IMR-90 (cell line): ENCODE results near the gene SLC7A7. TPM values are rescaled to one million over a fixed set of nuclear protein-coding genes. Genes with fewer than 3 reads are reported as not detected.
"Not testable (repeated sequence)": the region's sequence is repeated elsewhere in the genome, so short reads cannot be mapped to it uniquely, and the experiment has no call there.

ENCODE experiments used
- ATAC-seq: fragments of 200-7000 bp; cut with Tn5 transposase; 2 replicates; pipeline ENCODE4 v1.9.1; 2020; ENCODE audit warnings: low read depth, mild to moderate bottlenecking, moderate library complexity
- BruUV-seq: library from RNA; stranded (reverse); fragments of 400-500 nt; replicated peaks from 2 replicates; lab custom pipeline; 2021; lab: Mats Ljungman, UMichigan
- CTCF ChIA-PET: fragments of 300-600 bp; formaldehyde crosslinking; extraction: SDS; loops from one replicate; lab custom pipeline; 2021; ENCODE audit warnings: antibody characterized with exemption; lab: Yijun Ruan, JAX
- POLR2A ChIA-PET: fragments of 300-600 bp; sonication (Branson Sonifier 250); formaldehyde crosslinking; loops from one replicate; lab custom pipeline; 2022; ENCODE audit warnings: antibody characterized with exemption; ENCODE audit not compliant: unreplicated experiment; lab: Charles Lee
- DNase-seq: peaks from one replicate; pipeline ENCODE4 v3.0.0; 2013
- H2AFZ ChIP-seq: replicated peaks from 2 replicates; pipeline ENCODE3; 2013; ENCODE audit warnings: low read length, mild to moderate bottlenecking; ENCODE audit not compliant: poor library complexity
- H2AK5ac ChIP-seq: 2 replicates; pipeline ENCODE4 v1.6.1; 2013; ENCODE audit warnings: low read depth, low read length, inconsistent platforms
- H2AK9ac ChIP-seq: replicated peaks from 2 replicates; pipeline ENCODE3; 2013; ENCODE audit warnings: mild to moderate bottlenecking, low read depth, low read length, moderate library complexity; ENCODE audit not compliant: poor library complexity
- H2BK120ac ChIP-seq: 2 replicates; pipeline ENCODE4 v1.6.1; 2013; ENCODE audit warnings: low read depth, low read length, inconsistent platforms
- H2BK15ac ChIP-seq: 3 replicates; pipeline ENCODE4 v1.6.1; 2013; ENCODE audit warnings: low read depth, low read length, inconsistent platforms
- H2BK20ac ChIP-seq: 2 replicates; pipeline ENCODE4 v1.6.1; 2013; ENCODE audit warnings: low read depth, mild to moderate bottlenecking, inconsistent platforms, low read length, moderate library complexity
- H2BK5ac ChIP-seq: 2 replicates; pipeline ENCODE4 v1.6.1; 2013; ENCODE audit warnings: mild to moderate bottlenecking, low read depth, low read length, inconsistent platforms; ENCODE audit not compliant: poor library complexity, severe bottlenecking
- H3K14ac ChIP-seq: replicated peaks from 2 replicates; pipeline ENCODE4 v1.6.1; 2013; ENCODE audit warnings: low read depth, low read length, inconsistent platforms
- H3K18ac ChIP-seq: 2 replicates; pipeline ENCODE4 v1.6.1; 2013; ENCODE audit warnings: low read depth, low read length, control low read depth
- H3K23ac ChIP-seq: 2 replicates; pipeline ENCODE4 v1.6.1; 2013; ENCODE audit warnings: low read depth, low read length, inconsistent platforms
- H3K27ac ChIP-seq: 2 replicates; pipeline ENCODE4 v1.5.1; 2013; ENCODE audit warnings: mild to moderate bottlenecking, control low read depth, low read length; ENCODE audit not compliant: insufficient read depth
- H3K27me3 ChIP-seq: 2 replicates; pipeline ENCODE4 v1.6.1; 2013; ENCODE audit warnings: low read length; ENCODE audit not compliant: control insufficient read depth, insufficient read depth
- H3K36me3 ChIP-seq: 2 replicates; pipeline ENCODE4 v1.6.1; 2013; ENCODE audit warnings: low read length, mixed read lengths; ENCODE audit not compliant: control insufficient read depth, insufficient read depth
- H3K4ac ChIP-seq: 2 replicates; pipeline ENCODE4 v1.6.1; 2013; ENCODE audit warnings: low read depth, low read length, inconsistent platforms
- H3K4me1 ChIP-seq: 2 replicates; pipeline ENCODE4 v1.6.1; 2013; ENCODE audit warnings: low read length, mixed read lengths; ENCODE audit not compliant: control insufficient read depth, insufficient read depth
- H3K4me2 ChIP-seq: 2 replicates; pipeline ENCODE4 v1.6.1; 2013; ENCODE audit warnings: low read depth, mild to moderate bottlenecking, control low read depth, low read length, moderate library complexity
- H3K4me3 ChIP-seq: 2 replicates; pipeline ENCODE4 v1.5.1; 2013; ENCODE audit warnings: low read depth, mild to moderate bottlenecking, control low read depth, low read length, moderate library complexity; ENCODE audit not compliant: insufficient read depth
- H3K56ac ChIP-seq: 2 replicates; pipeline ENCODE4 v1.6.1; 2013; ENCODE audit warnings: low read length, inconsistent platforms; ENCODE audit not compliant: insufficient read depth; ENCODE audit errors: extremely low read depth
- H3K79me1 ChIP-seq, 2 experiments: 2 replicates each; pipeline ENCODE4 v1.6.1; 2013; ENCODE audit warnings: low read length in 2 of 2, inconsistent platforms in 1 of 2, low read depth in 1 of 2
- H3K9ac ChIP-seq: 2 replicates; pipeline ENCODE4 v1.6.1; 2013; ENCODE audit warnings: low read depth, low read length, control low read depth
- H3K9me1 ChIP-seq: 2 replicates; pipeline ENCODE4 v1.6.1; 2013; ENCODE audit warnings: low read length, inconsistent platforms; ENCODE audit not compliant: insufficient read depth
- H3K9me3 ChIP-seq: 2 replicates; pipeline ENCODE4 v1.6.1; 2013; ENCODE audit warnings: low read length; ENCODE audit not compliant: control insufficient read depth, insufficient read depth
- H4K20me1 ChIP-seq: 2 replicates; pipeline ENCODE4 v1.6.1; 2013; ENCODE audit warnings: low read length, inconsistent platforms; ENCODE audit not compliant: insufficient read depth
- H4K5ac ChIP-seq: 2 replicates; pipeline ENCODE4 v1.6.1; 2013; ENCODE audit warnings: mild to moderate bottlenecking, low read depth, low read length, control low read depth
- H4K8ac ChIP-seq, 2 experiments: 2 replicates each; pipeline ENCODE4 v1.6.1; 2013; ENCODE audit warnings: low read depth in 2 of 2, low read length in 2 of 2, control low read depth in 1 of 2, inconsistent platforms in 1 of 2
- H4K91ac ChIP-seq: 2 replicates; pipeline ENCODE4 v1.6.1; 2013; ENCODE audit warnings: low read depth, low read length, inconsistent platforms; ENCODE audit not compliant: insufficient read depth
- BHLHE40 ChIP-seq: fragments of 150-350 bp; IDR thresholded peaks from 2 replicates; pipeline ENCODE4 v1.6.1; 2016; ENCODE audit warnings: mild to moderate bottlenecking, low read depth, low read length
- CHD1 ChIP-seq: IDR thresholded peaks from 2 replicates; pipeline ENCODE4 v1.6.1; 2012; ENCODE audit warnings: low read depth, low read length, improper control_type of control experiment
- FOS ChIP-seq: fragments of 150-350 bp; IDR thresholded peaks from 2 replicates; pipeline ENCODE4 v1.6.1; 2016; ENCODE audit warnings: low read depth, low read length
- MXI1 ChIP-seq: IDR thresholded peaks from 2 replicates; pipeline ENCODE4 v1.6.1; 2012; ENCODE audit warnings: low read depth, mild to moderate bottlenecking, low read length, moderate library complexity, borderline replicate concordance
- RFX5 ChIP-seq: IDR thresholded peaks from 2 replicates; pipeline ENCODE4 v1.8.0; 2012; ENCODE audit warnings: low read depth, mild to moderate bottlenecking, low read length, moderate library complexity
- WGBS, 2 experiments: methylation state at CpG; one replicate each; pipeline versions ENCODE4 v1.1.5 to v1.1.7; 2013; ENCODE audit warnings: missing lambda C conversion rate in 2 of 2; ENCODE audit not compliant: insufficient read length in 1 of 2; ENCODE audit errors: extremely low coverage in 2 of 2; 5-methylcytosine and 5-hydroxymethylcytosine counted together
- dilution Hi-C: fragments of 300-500 bp; cut with HindIII; formaldehyde crosslinking; loops from one replicate; pipeline ENCODE4 v1.14.3; 2018; ENCODE audit warnings: low sequenced_read_pairs; ENCODE audit not compliant: unreplicated experiment
- in situ Hi-C: fragments of 300-500 bp; cut with MboI; formaldehyde crosslinking; loops from 3 replicates; pipeline ENCODE4 v1.14.3; 2019; ENCODE audit warnings: low sequenced_read_pairs, inconsistent platforms, mixed read lengths
- intact Hi-C: fragments of 100-400 bp; cut with micrococcal nuclease; formaldehyde crosslinking; loops from 2 replicates; pipeline ENCODE4 v1.10.0; 2022
- polyA plus RNA-seq, 3 experiments: library from polyadenylated mRNA; depleted of rRNA; stranded (reverse); fragments of >200 nt; gene quantifications; 2 replicates each; pipeline ENCODE4 v1.2.3, GENCODE V29; 2012; ENCODE audit warnings: low replicate concordance in 1 of 3
- total RNA-seq: library from RNA; depleted of rRNA; stranded (reverse); fragments of >200 nt; gene quantifications from 2 replicates; pipeline ENCODE4 v1.2.3, GENCODE V29; 2012
- TF ChIP-seq, protein P1 (sequence below): conservative IDR thresholded peaks from 2 replicates; pipeline ENCODE4 v1.5.1; 2012; ENCODE audit warnings: mild to moderate bottlenecking, low read depth, low read length, improper control_type of control experiment

Gene SLC7A7
- total and polyA plus RNA-seq, 2 of the 4 experiments (the other 2 are of a cell fraction), result 1.8 to 2.0 TPM

DNA sequence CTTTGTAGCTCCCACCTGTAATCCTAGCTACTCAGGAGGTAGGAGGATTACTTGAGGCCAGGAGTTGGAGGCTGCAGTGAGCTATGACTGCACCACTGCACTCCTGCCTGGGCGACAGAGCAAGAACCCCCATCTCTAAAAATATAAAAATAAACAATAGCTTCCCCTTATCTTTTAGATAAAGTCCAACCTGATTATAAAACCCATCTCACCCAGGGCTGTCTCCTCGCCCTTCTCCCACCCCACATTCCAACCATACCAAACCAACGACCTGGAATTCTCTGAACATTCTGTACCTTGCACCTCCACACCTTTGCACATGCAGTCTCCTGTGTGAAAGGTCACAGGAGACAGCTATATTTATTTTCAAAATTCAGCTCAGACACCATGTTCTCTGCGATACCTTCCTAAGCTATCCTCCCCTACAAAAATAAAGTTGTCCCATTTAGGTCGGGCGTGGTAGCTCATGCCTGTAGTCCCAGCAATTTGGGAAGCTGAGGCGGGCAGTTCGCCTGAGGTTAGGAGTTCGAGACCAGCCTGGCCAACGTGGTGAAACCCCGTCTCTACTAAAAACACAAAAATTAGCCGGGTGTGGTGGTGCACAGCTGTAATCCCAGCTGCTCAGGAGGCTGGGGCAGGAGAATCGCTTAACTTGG is 7.7 kb downstream of the SLC7A7 start:
- H3K36me3 ChIP-seq, result no peaks in the 10 kb centered on the region
- ATAC-seq, result no peak
- H3K4me3 ChIP-seq, result no peak overlapping the region
- no peak overlapping the region for H3K4ac ChIP-seq
- no peaks in the 10 kb centered on the region for H3K9me1 ChIP-seq
- H4K5ac ChIP-seq, result no peak overlapping the region
- H3K4me1 ChIP-seq, result no peaks in the 10 kb centered on the region
- DNase-seq, result no peak
- H2BK120ac ChIP-seq, result no peak overlapping the region
- H2BK5ac ChIP-seq, result no peak overlapping the region
- H3K14ac ChIP-seq, result no peak overlapping the region
- no peak overlapping the region for H2BK20ac ChIP-seq
- ChIA-PET CTCF (no interaction called here), POLR2A (interaction anchor here (0.6 kb wide), 1 partner anchor 28 kb away, joined by 4 read pairs; no protein-coding TSS in a partner anchor)
- TF ChIP-seq MXI1, result no peak
- no peak for TF ChIP-seq BHLHE40
- TF ChIP-seq RFX5, result no peak
- TF ChIP-seq, protein P1, sequence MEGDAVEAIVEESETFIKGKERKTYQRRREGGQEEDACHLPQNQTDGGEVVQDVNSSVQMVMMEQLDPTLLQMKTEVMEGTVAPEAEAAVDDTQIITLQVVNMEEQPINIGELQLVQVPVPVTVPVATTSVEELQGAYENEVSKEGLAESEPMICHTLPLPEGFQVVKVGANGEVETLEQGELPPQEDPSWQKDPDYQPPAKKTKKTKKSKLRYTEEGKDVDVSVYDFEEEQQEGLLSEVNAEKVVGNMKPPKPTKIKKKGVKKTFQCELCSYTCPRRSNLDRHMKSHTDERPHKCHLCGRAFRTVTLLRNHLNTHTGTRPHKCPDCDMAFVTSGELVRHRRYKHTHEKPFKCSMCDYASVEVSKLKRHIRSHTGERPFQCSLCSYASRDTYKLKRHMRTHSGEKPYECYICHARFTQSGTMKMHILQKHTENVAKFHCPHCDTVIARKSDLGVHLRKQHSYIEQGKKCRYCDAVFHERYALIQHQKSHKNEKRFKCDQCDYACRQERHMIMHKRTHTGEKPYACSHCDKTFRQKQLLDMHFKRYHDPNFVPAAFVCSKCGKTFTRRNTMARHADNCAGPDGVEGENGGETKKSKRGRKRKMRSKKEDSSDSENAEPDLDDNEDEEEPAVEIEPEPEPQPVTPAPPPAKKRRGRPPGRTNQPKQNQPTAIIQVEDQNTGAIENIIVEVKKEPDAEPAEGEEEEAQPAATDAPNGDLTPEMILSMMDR, result no peak
- no peak for TF ChIP-seq CHD1
- no peak for TF ChIP-seq FOS
- H3K4me2 ChIP-seq, result no peak overlapping the region
- no peak overlapping the region for H3K9ac ChIP-seq
- no peak overlapping the region for H3K27ac ChIP-seq
- no peak overlapping the region; the same call in 1 of the 2 replicates for H2AK5ac ChIP-seq
- H3K56ac ChIP-seq, result no peak overlapping the region
- H2BK15ac ChIP-seq, result no peak overlapping the region
- no peak overlapping the region for H4K8ac ChIP-seq
- in situ Hi-C loops (no loop called here), intact Hi-C loops (no loop called here), dilution Hi-C loops (no loop called here)
- no peaks in the 10 kb centered on the region for H3K27me3 ChIP-seq
- H3K23ac ChIP-seq, result no peak overlapping the region
- 58% methylated on average over 4 of the region's 13 CpGs; no CpG with 5 or more reads in 1 of the 2 experiments for WGBS, 2 experiments
- H2AK9ac ChIP-seq, result no peak overlapping the region
- H3K79me1 ChIP-seq, result no peaks in the 10 kb centered on the region
- no peak overlapping the region for H3K18ac ChIP-seq
- BruUV-seq, result no TSS peak
- no peak overlapping the region for H2AFZ ChIP-seq
- no peaks in the 10 kb centered on the region for H4K20me1 ChIP-seq
- no peaks in the 10 kb centered on the region for H3K9me3 ChIP-seq
- H4K91ac ChIP-seq, result no peak overlapping the region

DNA sequence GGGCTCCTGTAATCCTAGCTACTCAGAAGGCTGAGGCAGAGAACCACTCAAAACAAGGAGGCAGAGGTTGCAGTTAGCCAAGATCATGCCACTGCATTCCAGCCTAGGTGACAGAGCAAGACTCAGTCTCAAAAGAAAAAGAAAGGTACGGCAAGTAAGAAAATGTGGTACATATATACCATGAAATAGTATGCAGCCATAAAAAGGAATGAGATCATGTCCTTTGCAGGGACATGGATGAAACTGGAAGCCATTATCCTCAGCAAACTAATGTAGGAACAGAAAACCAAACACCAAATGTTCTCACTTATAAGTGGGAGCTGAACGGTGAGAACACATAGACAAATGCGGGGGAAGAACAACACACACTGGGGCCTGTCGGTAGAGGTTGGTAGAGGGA is 10.0 kb downstream of the SLC7A7 start:
- H2AFZ ChIP-seq, in situ Hi-C loops, H3K4me1 ChIP-seq, H3K4me3 ChIP-seq, H2AK9ac ChIP-seq, H3K79me1 ChIP-seq, H2BK120ac ChIP-seq, ATAC-seq, DNase-seq, H3K4ac ChIP-seq, H2BK15ac ChIP-seq, POLR2A ChIA-PET, H3K36me3 ChIP-seq, dilution Hi-C loops, H3K9ac ChIP-seq, BruUV-seq, H4K8ac ChIP-seq, H3K18ac ChIP-seq, H4K5ac ChIP-seq, H3K23ac ChIP-seq, H4K20me1 ChIP-seq, H3K56ac ChIP-seq, H2AK5ac ChIP-seq, H3K27me3 ChIP-seq, intact Hi-C loops, H3K9me3 ChIP-seq, H3K4me2 ChIP-seq, H4K91ac ChIP-seq, H3K27ac ChIP-seq, H2BK5ac ChIP-seq, H3K9me1 ChIP-seq, H2BK20ac ChIP-seq, H3K14ac ChIP-seq: not testable (repeated sequence)
- CTCF ChIA-PET, result interaction anchor here (1.5 kb wide), 1 partner anchor 68 kb away, joined by 3 read pairs; no protein-coding TSS in a partner anchor
- WGBS, 2 experiments, result no CpG with 5 or more reads among the region's 4 CpGs
